GM21723 (cell line): Measurements from ENCODE around the gene DCUN1D2.
"Not testable (repeated sequence)": the region's sequence is repeated elsewhere in the genome, so short reads cannot be mapped to it uniquely, and the experiment has no call there.

Experiments
- ATAC-seq: cut with Tn5 transposase; IDR thresholded peaks from one replicate; pipeline ENCODE4 v1.9.1; 2021; ENCODE audit warnings: mild to moderate bottlenecking, moderate library complexity; ENCODE audit not compliant: unreplicated experiment

DCUN1D2 gene

DNA sequence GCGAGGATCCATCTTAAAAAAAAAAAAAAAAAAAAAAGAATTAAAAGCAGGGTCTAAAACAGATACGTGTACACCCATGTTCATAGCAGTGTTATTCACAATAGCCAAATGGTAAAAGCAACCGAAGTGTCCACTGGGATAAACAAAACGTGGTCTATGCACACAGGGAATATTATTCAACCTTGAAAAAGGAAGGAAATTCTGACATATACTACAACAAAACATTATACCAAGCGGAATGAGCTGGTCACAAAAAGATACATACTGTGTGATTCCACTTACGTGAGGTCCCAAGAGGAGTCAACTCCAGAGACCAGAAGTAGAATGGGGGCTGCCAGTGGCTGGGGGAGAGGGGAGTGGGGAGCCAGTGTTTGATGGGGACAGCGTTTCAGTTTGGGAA is 22.5 kb downstream of the DCUN1D2 start:
- ATAC-seq = no peak

- no peak for ATAC-seq
These were observed 24.1 kb downstream of the DCUN1D2 start for GRCh38 chr13:113466383-113466782.

- no peak for ATAC-seq
These were observed 25.2 kb downstream of the DCUN1D2 start for GRCh38 chr13:113465300-113465699.

DNA sequence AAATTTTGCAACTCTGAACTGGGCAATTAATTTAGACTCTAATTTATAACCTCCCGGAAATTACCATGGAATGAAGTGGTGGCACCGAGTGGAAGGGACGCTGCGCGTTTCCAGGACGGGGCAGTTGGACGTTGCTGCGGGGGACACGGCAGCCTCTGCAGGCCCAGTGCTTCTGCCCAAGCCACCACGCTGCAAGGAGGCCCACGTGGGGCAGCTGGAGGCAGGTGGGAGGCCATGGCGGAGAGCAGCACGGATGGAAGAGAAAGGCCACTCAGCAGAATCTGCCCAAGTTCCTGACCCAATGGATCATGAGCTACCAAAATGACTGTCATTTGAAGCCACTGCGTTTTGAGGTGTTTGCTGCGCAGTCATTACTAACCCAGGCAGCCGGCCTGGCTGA is 26.0 kb downstream of the DCUN1D2 start:
- ATAC-seq = no peak

DNA sequence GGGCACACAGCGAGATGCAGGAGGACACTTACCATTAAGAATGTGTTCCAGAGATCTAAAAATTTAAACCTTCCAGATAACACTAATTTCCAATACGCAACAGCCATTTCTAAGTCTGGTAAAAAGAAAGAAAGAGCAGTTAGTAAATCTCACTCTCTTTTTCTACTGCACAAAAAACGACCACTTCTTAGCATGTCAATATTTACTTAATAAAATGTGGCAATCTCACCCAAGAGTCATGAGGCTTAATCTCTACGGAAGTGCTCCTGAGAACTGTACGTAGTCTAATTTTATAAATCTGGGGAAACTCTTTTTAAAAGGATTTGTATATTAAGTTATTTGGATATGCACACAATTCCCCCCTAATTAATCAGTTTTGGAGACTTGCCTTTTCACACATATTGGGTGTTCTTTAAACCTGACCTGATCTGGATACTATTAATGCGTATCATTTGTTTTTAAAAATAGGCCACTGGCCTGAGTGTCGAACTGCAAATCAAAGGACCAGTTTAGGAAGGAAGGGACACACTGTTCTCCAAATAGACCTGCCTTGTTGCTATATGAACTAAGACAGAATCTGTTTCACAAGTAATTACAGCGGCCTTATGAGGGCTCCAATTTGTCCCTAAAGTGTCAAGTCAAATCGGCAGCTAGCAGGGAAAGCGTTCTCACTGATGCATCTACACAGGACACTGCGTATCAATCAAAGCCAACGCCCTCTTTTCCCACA is 29.3 kb downstream of the DCUN1D2 start:
- ATAC-seq = no peak

DNA sequence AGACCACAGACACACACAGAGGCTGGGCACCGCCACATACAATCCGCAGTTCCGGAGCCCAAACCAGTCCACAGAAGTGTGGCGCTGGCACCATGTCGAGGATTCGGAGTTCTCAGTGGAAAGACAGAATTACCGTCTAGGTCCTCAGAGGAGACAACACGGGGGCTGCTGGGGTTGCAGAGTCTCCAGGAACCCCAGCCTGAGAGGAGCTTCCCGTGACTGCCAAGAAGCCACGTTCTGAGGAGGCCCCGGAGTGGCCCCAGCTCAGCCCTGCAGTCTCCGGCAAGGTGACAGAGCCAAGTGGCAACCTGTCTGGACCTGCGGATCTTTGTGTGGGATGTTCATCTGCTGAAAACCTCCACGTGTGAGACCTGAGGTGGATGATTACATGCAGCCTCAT is 29.9 kb downstream of the DCUN1D2 start:
- no peak for ATAC-seq

DNA sequence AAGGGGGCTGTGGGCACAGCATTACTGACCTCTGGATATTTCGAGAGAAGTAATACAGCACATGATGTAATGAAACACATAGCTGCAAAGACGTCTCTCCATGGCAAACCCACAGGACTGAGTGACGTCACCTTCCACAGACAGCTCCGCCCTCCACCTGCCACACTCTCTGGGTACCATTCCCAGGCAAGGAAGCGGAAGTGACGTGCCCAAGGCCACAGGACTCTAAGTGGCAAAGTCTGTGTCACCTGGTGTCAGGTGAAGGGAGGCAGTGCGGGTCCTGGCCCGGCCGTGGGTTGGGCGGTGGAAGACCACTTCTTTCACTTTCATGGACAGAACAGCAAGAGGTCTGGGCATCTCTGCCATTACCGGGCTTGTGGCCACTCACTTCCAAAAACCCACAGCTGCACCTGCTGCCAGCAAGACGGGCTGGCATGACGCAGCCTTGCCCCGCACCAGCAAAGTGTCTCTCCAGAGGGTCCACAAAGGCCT is 30.4 kb downstream of the DCUN1D2 start:
- ATAC-seq = no peak

- no peak for ATAC-seq
These were observed 32.1 kb downstream of the DCUN1D2 start for GRCh38 chr13:113458253-113459065.

GRCh38 chr13:113457510-113457909 is 33.0 kb downstream of the DCUN1D2 start:
- ATAC-seq = no peak

DNA sequence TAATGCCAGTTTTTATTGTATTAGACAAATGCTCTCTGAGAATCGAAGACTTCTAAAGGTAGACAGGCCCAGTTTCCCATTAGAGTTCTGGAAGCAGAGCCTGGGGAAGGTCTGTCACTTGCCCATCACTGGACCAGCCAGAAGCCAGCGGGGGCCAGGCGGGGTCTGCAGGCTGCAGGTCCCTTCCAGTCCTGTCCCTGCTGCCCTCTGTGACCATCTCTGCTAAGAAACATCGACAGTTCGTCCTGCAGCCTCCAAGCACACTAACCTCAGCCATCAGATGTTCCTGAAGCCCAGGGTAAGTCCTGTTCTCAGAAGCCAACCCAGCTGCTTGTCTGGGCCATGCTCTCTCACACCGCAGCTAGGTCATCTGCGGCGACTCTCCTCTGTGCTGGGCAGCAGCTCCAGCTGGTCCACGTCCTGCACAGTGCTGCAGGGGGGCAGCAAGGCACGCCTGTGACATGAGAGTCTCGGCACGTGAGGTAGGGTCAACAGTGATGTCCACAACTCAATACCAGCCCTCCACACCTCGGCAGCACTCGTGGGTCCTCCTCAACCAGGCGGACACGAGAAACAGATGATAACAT is 34.3 kb downstream of the DCUN1D2 start:
- ATAC-seq = no peak

DNA sequence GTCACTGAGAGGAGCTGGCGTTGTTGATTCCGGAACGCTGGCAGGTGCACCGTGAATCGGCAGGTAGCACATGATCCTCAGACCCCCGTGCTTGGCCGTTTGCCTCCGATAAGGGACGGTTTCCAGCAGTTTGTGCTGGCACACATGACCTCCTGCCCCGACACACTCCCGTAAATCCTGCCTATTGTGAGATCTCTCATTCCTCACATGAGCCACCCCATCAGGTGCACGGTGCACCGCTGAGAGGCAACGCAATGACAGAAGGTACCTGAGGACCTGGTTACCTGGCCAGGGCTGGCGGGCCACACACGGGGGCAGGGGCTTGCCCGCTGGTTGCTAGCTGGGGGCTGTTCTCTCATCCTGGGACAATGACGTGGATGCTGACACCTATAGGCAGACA is 35.1 kb downstream of the DCUN1D2 start:
- ATAC-seq = no peak

DNA sequence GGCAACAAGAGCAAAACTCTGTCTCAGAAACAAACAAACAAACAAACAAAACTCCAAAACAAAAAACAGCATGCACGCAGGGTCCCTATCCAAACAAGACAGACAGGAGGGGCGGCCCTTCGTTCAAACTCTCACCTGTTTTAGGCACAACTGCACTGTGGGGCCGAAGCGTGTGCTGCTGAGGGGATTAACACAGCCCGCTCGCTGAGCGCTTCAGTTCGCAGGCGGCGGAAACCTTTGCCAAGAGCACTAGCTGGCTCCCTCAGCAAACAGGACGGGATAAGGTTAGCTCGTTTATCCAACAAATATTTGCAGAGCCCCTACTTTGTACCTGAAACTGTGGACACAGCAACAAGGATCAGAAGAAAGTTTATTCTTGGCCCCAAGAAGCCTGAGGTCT is 35.6 kb downstream of the DCUN1D2 start:
- no peak for ATAC-seq

DNA sequence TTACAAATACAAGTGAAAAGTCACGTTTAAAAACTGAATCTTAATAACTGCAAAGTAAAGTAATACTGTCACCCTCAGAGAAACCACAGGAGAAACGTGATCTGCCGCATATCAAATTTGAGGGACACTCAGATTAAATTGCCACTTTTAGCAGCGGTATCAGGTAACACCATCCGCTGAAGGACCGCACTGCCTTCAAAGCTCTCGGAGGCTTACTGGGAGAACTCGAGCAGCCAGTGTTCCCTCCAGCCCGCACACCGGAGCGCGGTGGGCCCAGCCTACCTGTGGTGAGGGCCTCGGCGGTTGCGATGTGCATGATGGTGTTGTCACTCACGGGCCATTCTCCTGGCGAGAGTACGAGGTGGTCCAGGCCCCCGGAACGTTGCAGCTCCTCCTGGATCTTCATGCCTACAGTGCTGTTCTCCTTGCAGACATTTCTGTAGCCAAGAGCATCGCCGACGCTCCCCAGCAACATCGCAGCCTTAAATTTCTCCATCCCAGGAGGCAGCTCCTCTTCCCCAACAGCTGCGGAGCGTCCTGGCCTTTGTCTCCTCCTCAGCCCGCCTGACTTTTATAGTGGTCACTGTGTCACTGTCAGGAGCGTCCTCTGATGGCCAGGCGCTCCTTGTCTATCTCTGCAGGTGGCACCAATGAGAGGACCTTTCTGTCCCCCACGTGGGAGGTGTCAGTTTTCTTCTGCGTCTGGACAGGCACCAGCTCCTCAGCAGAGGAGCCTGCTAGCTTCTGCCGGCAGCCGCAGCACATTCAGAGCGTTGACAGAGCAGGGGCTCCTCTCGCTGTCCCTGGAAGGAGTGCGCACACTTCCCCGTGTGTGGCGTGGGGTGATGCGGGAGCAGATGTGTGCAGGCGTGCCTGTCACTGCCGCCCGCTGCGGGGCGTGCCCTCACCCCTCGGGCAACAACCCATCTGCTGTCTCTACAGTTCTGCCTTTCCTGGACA is 37.3 kb downstream of the DCUN1D2 start, which contains the start of gene ADPRHL1:
Gene ADPRHL1, minus strand, starts transcription at position 547 of the 960 bp plus-strand sequence. Its CDS starts 51 bp downstream, at position 496.
- no peak for ATAC-seq

DNA sequence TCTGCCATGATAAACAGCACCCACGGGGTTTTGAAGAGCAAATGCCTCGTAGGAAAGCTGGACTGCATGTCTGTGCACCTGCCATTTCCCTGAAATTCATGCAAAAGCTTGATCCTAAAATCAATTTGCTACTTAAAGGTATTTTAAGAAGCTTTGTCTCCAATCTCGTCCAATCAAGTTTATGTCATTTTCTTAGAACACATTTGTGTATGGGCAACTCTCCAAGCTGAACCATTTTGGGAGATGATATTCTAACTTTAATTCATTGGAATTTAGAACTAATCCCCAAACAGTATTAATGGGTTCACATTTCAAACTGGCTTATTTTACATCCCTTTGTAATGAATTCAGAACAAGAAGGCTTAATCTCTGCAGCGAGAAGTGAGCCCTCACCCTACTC is 38.0 kb downstream of the DCUN1D2 start:
- no peak for ATAC-seq

DNA sequence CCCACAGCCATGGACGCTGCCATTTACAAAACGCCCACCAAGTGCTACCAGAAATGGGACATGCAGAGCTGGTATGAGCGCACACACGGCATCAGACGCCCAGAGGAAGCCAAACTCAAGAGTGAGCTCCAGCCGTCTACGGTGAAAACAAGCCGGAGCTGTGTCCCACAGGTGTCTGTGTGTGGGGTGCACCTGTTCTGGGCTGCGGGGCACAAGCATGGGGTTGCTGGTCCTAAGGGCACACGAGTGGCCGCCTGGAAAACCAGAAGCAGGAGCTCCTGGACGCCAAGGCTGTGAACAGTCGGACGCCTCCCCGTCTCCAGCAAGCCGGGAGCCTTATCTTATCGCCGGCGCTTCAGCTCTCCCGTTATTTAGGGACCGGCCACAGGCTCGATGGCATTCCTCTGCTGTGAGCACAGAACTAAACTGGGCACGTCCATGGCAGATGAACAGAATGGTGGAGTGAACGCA is 38.5 kb downstream of the DCUN1D2 start:
- no peak for ATAC-seq

DNA sequence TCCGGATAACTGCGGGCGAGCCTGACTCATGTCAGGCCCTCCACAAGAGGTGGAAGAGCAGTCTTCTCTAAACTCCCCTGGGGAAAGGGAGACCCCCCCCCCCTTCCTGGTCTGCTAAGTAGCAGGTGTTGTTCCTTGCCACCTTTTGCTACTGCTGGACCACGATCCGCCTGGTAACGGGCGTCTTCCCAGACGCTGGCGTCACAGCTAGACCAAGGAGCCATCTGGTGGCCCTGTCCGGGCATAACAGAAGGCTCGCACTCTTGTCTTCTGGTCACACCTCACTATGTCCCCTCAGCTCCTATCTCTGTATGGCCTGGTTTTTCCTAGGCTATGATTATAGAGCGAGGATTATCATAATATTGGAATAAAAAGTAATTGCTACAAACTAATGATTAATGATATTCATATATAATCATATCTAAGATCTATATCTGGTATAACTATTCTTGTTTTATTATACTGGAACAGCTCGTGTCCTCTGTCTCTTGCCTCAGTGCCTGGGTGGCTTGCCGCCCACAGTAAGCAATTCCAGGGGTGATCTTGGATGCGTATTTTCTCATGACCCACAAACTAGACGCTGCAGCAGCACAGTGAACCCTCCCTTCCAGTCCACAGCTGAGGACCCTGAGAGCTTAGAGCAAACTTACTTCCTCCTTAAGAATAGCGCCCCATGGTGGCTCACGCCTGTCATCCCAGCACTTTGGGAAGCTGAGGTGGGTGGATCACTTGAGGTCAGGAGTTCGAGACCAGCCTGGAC is 39.5 kb downstream of the DCUN1D2 start:
- ATAC-seq = not testable (repeated sequence)

GRCh38 chr13:113450348-113450744 is 40.2 kb downstream of the DCUN1D2 start:
- not testable (repeated sequence) for ATAC-seq

DNA sequence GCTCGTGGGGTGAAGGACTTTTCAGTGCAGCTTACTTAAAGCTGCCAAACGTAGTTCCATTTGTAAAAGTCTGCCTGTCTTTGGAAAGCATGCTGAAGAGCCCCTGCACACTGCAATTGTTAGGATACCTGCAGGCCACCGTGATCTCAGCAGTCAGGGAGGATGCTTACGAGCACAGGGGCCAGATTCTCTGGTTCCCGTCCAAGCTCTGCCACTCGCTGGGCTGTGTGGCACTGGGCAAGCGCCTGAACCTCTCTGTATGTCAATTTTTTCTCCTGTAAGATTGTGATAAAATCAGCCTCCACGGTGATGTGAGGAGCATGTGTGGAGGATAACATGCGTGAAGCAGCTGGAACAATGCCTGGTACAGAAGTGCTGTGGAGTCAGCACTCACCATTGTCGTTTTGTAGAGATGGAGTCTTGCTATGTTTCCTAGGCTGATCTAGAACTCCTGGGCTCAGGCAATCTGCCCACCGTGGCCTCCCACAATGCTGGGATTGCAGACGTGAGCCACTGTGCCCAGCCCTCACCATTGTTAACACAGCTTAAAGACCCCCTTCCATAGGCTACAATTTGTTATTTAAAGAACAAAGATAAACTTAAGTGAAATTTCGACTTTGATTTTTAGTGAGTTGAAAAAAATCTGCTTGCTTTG is 40.7 kb downstream of the DCUN1D2 start:
- ATAC-seq = no peak
